Vagina (tissue), 2 donors: ENCODE measurements around the gene RAD23A. TPM values are rescaled to one million over a fixed set of nuclear protein-coding genes. Genes with fewer than 3 reads are reported as not detected.
"Not testable (repeated sequence)": the region's sequence is repeated elsewhere in the genome, so short reads cannot be mapped to it uniquely, and the experiment has no call there.

ENCODE experiments used
- DNase-seq, 2 donors: peaks; one replicate each; pipeline ENCODE4 v3.0.0-alpha.2; 2017; ENCODE audit errors: extremely low spot score in 2 of 2
- H3K27ac ChIP-seq: fragments of 200-600 bp; sonication (generic); one replicate; pipeline ENCODE4 v1.5.1; 2019
- H3K27me3 ChIP-seq: fragments of 200-600 bp; sonication (generic); one replicate; pipeline ENCODE4 v1.5.1; 2019
- H3K36me3 ChIP-seq, 2 donors: fragments of 200-600 bp; sonication (generic); one replicate each; pipeline ENCODE4 v1.5.1; 2017 to 2019
- H3K4me1 ChIP-seq: fragments of 200-600 bp; sonication (generic); one replicate; pipeline ENCODE4 v1.5.1; 2019
- H3K4me3 ChIP-seq, 2 donors: fragments of 200-600 bp; sonication (generic); 1 replicate in 1 of 2; 2 replicates in 1 of 2; pipeline ENCODE4 v1.5.1; 2016 to 2019
- H3K9me3 ChIP-seq: fragments of 200-600 bp; sonication (generic); one replicate; pipeline ENCODE4 v1.5.1; 2019
- CTCF ChIP-seq, 3 experiments: fragments of 450-650 bp in 2 of 3; fragments of 200-600 bp in 1 of 3; sonication (generic) in 1 of 3; IDR thresholded peaks; one replicate each; pipeline ENCODE4 v1.5.1; 2017 to 2019; ENCODE audit warnings: antibody characterized with exemption in 3 of 3, mild to moderate bottlenecking in 2 of 3, moderate library complexity in 2 of 3
- POLR2A ChIP-seq, 2 donors: fragments of 450-650 bp; IDR thresholded peaks; one replicate each; pipeline ENCODE4 v1.6.1; 2017; ENCODE audit warnings: antibody characterized with exemption in 2 of 2, mild to moderate bottlenecking in 2 of 2, moderate library complexity in 2 of 2
- POLR2AphosphoS5 ChIP-seq, 2 donors: sonication (generic); formaldehyde crosslinking; IDR thresholded peaks; one replicate each; pipeline ENCODE4 v1.9.0; 2017; ENCODE audit warnings: antibody characterized with exemption in 2 of 2, mild to moderate bottlenecking in 2 of 2, low read depth in 1 of 2; ENCODE audit not compliant: insufficient read depth in 1 of 2
- intact Hi-C: fragments of 100-400 bp; cut with DNase I; formaldehyde crosslinking; loops from one replicate; pipeline ENCODE4 v1.15.1; 2023
- total RNA-seq: library from RNA; depleted of rRNA; stranded (reverse); fragments of >200 nt; gene quantifications from one replicate; pipeline ENCODE4 v1.2.3, GENCODE V29; 2016

The RAD23A gene
- total RNA-seq, 1 donor from 2014 or later = 85.9 TPM

GRCh38 chr19:12948612-12949362 lies 3.1 kb downstream of the RAD23A start:
- DNase-seq = no peak
- peaks cover 58% of the 10 kb centered on the region for H3K4me1 ChIP-seq
- intact Hi-C loops = no loop called here
- H3K27me3 ChIP-seq = no peaks in the 10 kb centered on the region
- no peak overlapping the region for H3K4me3 ChIP-seq
- TF ChIP-seq POLR2AphosphoS5 (IDR thresholded peaks at IDR 0.05; ENCODE audit: insufficient read depth in 1 of 2, low read depth in 1 of 2) = no peak
- TF ChIP-seq POLR2A (IDR thresholded peaks at IDR 0.05) = no peak
- TF ChIP-seq CTCF (IDR thresholded peaks at IDR 0.05) = no peak
- no peaks in the 10 kb centered on the region for H3K9me3 ChIP-seq
- no peak overlapping the region for H3K27ac ChIP-seq
- peaks cover 0 to 66% of the 10 kb centered on the region in 2 donors for H3K36me3 ChIP-seq

GRCh38 chr19:12949363-12950283 lies 4.0 kb downstream of the RAD23A start:
- intact Hi-C loops = no loop called here
- H3K27me3 ChIP-seq = no peaks in the 10 kb centered on the region
- no peak for DNase-seq
- no peak for TF ChIP-seq POLR2A (IDR thresholded peaks at IDR 0.05)
- no peak for TF ChIP-seq POLR2AphosphoS5 (IDR thresholded peaks at IDR 0.05; ENCODE audit: insufficient read depth in 1 of 2, low read depth in 1 of 2)
- TF ChIP-seq CTCF (IDR thresholded peaks at IDR 0.05) = no peak
- no peak overlapping the region for H3K27ac ChIP-seq
- no peak overlapping the region for H3K4me3 ChIP-seq
- peaks cover 58% of the 10 kb centered on the region for H3K4me1 ChIP-seq
- H3K9me3 ChIP-seq = no peaks in the 10 kb centered on the region
- peaks cover 0 to 65% of the 10 kb centered on the region in 2 donors for H3K36me3 ChIP-seq

- intact Hi-C loops, DNase-seq, H3K4me3 ChIP-seq, H3K27ac ChIP-seq, H3K9me3 ChIP-seq, H3K27me3 ChIP-seq: not testable (repeated sequence)
- Histone ChIP-seq H3K4me1 (peaks cover 59% of the 10 kb centered on the region), H3K36me3 (peaks cover 0 to 62% of the 10 kb centered on the region in 2 donors)
These were observed 6.4 kb downstream of the RAD23A start for GRCh38 chr19:12952050-12952449.

GRCh38 chr19:12952488-12953137 lies 7.0 kb downstream of the RAD23A start:
- Histone ChIP-seq H3K36me3 (peaks cover 0 to 57% of the 10 kb centered on the region in 2 donors), H3K9me3 (no peaks in the 10 kb centered on the region), H3K27ac (no peak overlapping the region), H3K4me1 (peaks cover 57% of the 10 kb centered on the region), H3K4me3 (no peak overlapping the region), H3K27me3 (no peaks in the 10 kb centered on the region)
- intact Hi-C loops = no loop called here
- TF ChIP-seq CTCF (IDR thresholded peaks at IDR 0.05) (no peak), POLR2A (IDR thresholded peaks at IDR 0.05) (no peak), POLR2AphosphoS5 (IDR thresholded peaks at IDR 0.05; ENCODE audit: insufficient read depth in 1 of 2, low read depth in 1 of 2) (no peak)
- no peak for DNase-seq

GRCh38 chr19:12953138-12953798 lies 7.6 kb downstream of the RAD23A start:
- Histone ChIP-seq H3K27ac (no peak overlapping the region), H3K4me1 (peaks cover 55% of the 10 kb centered on the region), H3K27me3 (no peaks in the 10 kb centered on the region), H3K36me3 (peaks cover 0 to 52% of the 10 kb centered on the region in 2 donors), H3K4me3 (no peak overlapping the region), H3K9me3 (no peaks in the 10 kb centered on the region)
- no peak for TF ChIP-seq POLR2A (IDR thresholded peaks at IDR 0.05)
- TF ChIP-seq CTCF (IDR thresholded peaks at IDR 0.05) = no peak
- no peak for TF ChIP-seq POLR2AphosphoS5 (IDR thresholded peaks at IDR 0.05; ENCODE audit: insufficient read depth in 1 of 2, low read depth in 1 of 2)
- intact Hi-C loops = no loop called here
- no peak for DNase-seq
